ENCODE measurements around the gene GFOD1. TPM values are rescaled to one million over a fixed set of nuclear protein-coding genes. Genes with fewer than 3 reads are reported as not detected.
"Not testable (repeated sequence)": the region's sequence is repeated elsewhere in the genome, so short reads cannot be mapped to it uniquely, and the experiment has no call there.

GFOD1 gene
- total RNA-seq, 1 donor from 2014 or later = 14.5 TPM

DNA sequence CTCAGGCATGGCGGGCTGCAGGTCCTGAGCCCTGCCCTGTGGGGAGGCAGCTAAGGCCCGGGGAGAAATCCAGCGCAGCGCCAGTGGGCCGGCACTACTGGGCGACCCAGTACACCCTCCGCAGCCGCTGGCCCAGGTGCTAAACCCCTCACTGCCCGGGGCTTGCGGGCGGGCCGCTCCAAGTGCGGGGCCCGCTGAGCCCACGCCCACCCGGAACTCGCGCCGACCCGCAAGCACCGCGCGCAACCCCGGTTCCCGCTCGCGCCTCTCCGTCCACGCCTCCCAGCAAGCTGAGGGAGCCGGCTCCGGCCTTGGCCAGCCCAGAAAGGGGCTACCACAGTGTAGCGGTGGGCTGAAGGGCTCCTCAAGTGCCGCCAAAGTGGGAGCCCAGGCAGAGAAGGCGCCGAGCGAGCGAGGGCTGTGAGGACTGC, 23.8 kb upstream of the GFOD1 start:
- not testable (repeated sequence) for DNase-seq

DNA sequence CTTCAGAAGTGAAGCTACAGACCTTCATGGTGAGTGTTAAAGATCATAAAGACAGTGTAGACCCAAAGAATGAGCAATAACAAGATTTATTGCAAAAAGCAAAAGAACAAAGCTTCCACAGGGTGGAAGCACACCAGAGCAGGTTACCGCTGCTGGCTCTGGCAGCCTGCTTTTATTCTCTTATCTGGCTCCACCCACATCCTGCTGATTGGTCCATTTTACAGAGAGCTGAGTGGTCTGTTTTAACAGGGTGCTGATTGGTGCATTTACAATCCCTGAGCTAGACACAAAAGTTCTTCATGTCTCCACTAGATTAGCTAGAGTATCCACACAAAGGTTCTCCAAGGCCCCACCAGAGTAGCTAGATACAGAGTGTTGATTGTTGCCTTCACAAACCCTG, 23.0 kb upstream of the GFOD1 start:
- DNase-seq = not testable (repeated sequence)

DNA sequence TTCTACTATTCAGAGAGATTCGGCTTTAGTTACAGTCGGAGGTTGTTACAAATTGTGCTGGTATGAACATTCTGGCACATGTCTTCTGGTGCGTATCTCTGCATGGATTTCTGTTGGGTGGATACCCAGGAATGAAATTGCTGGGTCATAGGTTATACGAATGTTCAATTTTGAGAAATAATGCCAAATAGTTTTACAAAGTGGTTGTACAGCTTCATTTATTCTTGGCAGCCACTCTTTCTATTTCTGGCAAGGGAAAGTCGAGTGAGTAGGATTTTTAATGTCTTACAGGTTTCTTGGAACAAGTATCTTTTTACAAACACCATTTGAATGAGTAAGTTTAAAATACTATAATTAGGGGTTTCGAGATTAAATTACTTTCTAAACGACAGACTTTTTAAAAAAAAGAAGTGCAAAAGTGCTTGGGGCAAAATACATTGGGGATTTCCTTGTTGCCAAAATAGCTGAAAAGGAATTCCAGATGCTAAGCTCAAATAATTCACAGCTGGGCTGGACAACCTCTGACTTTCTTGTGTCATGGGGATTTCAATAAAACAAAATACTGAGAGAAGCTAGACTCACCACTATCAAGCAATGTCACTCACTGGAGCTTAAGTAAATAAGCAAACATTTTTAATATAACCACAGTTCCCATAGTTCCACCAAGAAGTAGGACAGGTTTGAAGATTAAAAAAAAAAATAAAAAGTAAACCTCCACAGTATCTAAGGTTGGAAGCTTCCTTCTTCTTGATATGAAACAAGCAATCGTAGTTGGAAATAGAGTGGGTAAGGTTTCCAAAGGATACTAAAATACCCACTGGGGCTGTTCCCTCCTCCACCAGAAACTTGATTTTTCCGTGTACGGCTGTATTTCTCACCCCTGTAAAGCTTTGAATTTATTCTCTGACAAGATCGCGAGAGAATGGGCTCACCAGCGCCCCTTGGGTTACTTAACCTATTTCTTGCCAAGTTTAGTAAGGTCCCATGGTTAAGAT, 21.6 kb upstream of the GFOD1 start:
- DNase-seq = peak; percentile 95

DNA sequence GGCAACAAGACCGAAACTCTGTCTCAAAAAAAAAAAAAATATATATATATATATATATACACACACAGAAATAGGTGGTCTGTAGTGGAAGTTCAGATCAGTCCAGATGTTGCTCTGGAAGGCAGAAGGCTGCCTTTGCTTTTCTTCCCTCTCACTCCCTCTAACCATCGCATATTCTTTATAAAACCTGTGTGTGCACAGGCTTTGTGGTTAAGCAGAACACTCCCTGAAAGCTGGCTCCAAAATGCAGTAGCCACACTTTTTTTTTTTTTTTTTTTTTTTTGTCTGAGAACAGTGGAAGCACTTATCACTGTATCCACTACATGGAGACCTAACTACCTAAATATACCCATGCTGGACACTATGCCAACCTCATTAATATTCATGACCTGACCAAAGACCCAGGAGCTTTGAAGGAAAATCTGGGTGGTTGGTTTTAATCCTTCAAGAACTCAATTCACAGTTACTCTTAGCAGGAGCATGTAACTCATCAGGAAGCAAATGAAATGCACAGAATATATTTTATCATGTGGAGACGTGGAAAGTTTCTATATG, 20.0 kb upstream of the GFOD1 start:
- DNase-seq = no peak

DNA sequence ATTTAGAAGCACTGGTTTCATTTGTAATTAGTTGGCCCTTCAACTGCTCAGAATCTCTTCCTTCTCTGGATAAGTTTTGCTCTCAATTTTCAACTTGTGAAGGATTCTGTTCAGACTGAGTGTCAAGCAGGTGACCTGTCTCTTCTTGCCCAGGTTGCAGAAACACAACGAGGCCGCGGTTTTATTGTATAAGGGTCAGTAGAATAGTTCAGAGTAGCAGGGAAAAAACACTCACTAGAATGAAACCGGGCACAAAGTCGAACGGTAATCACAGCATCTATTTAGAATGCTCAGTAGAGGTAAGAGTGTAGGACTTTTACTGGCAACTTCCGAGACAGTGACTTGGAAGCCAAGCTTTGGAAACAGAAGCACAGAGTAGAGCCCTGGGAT, 17.9 kb upstream of the GFOD1 start:
- DNase-seq = no peak

DNA sequence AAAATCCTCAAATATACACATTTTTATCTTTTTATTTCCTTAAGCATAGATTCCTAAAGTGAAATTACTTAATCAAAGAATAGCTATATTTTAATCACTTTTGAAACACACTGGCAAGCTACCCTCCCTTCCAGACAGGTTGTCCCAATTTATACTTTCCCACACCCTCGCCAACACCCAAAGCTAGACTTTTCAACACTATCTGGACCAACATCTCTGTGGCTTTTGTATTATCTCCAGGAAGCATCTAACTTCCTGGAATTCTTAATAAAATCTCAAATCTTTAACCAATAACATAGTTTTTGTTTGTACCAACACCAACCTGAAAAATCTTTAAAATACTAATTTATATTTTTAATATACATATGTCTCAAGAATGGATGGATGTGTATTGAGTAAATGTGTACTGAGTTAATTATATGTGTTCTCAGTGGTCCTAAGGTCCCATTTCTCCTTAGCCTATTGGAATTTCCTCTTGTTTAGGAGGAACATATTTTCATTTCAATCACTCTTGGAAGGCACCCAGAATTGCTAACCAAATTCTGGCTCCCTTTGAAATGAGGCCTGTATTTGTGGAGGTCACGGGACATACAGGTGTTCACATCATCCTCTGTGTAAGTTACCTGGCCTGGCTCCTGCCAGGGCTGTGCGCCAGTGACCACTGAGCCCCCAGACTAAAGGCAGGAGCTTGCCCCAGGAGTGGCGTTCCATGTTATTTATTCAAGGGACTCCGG, 17.4 kb upstream of the GFOD1 start:
- no peak for DNase-seq

DNA sequence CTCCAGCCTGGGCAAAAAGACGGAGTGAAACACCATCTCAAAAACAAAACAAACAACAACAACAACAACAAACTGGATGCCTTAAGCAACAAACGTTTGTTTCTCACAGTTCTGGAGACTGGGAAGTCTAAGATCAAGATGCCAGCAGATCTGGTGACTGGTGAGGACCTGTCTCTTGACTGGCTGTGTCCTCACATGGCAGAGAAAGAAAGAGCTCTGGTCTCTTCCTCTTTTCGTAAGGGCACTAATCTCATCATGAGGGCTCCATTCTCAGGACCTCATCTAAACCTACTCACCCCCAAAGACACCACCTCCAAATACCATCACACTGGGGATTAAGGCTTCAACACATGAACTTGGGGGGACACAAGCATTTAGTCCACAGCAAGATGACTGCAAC, 13.5 kb upstream of the GFOD1 start:
- no peak for DNase-seq

DNA sequence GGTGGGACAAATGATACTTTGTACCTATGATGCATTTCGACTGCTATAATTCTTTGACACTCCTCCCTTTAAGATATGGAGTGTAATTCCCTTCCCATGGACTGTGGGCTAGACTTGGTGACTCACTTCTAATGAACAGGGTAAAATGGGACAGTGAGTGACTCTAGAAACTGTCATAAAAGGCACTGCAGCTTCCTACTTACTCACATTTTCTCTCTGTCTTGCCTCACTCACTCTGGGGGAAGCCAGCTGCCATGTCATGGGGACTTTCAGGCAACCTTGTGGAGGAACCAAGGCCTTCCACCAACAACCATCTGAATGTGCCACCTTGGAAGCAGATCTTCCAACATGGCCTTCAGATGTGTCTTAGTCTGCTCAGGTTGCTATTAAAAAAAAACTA, 12.9 kb upstream of the GFOD1 start:
- DNase-seq = no peak

DNA sequence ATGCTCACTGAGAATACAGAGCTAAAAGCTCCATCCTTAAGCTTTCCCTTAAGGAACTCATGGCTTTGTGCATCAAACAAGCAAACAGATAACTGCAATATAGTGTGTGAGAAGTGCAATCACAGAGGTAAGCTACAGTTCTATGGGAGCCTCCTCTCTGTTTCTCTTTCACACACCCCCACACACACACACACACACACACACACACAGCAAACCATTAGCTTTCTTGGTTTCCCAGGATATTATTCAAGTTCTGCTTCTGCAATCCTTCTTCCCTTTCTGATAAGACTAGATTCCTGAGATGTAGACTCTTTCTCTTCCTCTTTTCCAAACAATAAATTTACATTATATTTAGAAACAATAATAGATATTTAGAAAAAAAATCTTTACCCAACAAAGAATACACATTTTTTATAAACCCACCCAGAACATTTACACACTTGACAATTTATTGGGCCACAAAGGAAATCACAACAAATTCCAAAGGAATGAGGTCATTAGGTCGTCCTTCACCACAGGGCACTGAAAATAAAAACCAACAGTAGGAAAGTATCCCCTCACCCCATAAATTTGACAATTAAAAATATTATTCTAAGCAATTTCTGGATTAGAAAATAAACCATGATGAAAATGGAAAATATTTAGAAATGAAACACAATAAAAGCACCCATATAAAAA, 9.3 kb upstream of the GFOD1 start:
- no peak for DNase-seq

DNA sequence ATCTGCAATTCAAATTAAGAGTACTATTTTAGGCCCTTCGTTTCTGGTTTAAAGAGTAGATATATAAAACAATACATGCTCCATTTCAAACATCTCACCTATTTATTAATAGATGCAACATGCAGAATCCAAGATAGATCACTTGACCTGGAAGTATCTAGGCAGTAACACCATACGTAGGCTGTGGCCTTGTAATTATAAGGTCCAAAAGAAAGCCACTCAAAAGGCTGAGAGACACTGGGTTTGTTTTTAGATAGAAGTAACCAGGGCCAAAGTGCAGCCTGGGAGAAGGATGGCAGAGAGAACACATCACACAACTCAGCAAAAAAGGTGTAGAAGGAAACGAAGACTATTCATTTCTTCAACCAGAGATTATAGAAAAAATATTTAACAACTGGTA, 8.4 kb upstream of the GFOD1 start:
- DNase-seq = no peak

DNA sequence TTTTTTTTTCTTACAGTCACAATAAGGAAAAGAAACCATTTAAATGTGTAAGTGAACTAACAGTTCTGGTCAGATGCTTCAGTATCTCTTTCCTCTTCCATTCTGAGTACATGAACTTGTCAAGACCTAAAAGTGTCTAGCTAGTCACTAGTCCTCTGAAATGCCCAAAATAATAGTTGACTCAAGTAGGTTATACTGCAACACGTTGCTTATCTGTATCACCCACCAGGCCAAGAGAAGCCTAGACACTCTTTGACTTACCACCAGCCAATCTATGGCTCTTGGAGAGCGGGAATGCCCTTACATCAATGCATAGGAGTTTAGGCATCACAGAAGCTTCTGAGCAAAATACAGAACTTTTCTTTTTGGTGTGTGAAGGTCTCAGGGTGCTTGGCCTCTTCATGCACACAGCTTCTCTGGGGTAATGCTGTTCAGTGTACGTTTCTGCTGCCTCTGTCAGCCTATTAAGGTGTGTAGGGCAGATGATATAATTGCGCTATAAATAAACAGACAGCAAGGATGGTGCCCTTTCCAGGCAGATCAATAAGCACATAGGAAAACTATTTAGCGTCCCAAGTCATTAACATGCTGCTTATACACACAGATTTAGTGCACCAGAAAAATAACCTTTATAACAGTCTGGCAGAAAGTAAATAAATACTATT, 7.8 kb upstream of the GFOD1 start:
- DNase-seq = no peak

DNA sequence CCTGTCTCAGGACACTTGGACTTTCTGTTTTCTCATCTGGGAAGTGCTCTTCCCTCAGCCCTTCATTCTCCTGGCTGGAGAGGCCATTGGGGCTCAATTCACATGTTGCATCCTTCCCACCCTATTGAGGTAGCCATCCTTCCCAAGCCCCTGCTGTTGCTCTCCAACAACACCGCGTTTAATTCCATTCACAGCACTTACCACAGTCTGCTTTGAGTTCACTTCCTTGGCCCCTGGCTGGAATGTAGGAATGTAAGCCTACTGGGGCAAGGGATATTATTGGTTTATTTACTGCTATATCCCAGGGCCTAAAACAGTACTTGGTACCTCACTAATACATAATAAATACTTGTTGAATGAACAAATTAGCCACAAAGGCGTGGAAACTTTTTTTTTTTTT, 6.7 kb upstream of the GFOD1 start:
- DNase-seq = no peak

DNA sequence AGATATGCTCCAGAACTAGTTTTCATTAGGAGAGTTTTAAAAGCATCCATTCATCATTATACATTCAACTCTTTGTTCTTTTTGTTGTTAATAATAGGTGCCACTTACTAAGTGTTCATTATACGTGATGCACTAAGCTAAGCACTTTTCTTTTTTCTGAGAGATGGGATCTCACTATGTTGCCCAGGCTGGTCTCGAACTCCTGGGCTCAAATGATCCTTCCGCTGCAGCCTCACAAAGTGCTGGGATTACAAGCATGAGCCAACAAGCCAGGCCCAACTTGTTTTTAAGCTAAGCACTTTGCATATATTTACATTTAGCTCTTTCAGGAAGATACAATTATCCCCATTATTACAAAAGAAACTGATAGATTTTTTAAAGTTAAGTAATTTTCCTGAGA, 5.7 kb upstream of the GFOD1 start:
- DNase-seq = no peak

DNA sequence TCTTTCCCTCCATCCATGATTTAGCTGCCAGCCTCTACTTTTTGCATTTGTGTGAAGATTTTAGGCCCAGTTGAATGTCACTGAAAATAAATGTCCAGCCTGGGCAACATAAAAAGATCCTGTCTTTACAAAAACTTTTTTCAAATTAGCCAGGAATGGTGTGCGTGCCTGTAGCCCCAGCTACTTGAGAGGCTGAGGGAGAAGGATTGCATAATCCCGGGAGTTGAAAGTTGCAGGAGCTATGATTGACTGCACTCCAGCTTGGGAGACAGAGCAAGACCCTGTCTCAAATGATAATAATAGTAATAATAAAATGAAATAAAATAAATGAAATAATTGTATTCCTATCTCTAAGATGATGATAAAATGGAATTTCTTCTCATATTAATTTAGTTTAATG, 5.0 kb upstream of the GFOD1 start:
- DNase-seq = no peak

DNA sequence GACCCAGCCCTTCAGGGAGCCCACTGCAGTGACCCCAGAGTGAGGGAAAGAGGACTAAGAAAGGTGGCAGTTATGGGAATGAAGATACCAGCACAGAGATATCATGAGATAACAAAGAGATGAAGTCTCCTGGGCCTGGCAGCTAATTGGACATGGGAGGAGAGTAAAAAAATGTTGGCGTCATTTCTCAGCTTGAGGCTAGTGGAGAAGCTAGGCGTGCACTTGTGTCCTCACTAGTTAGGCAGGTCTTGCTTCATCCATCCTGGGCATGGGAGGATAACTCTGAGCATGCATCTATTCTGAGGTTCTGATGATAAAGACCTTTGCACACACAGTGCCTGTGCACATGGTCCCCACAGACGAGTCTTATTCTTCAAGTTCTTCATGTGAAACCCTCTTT, 4.1 kb upstream of the GFOD1 start:
- DNase-seq = no peak

DNA sequence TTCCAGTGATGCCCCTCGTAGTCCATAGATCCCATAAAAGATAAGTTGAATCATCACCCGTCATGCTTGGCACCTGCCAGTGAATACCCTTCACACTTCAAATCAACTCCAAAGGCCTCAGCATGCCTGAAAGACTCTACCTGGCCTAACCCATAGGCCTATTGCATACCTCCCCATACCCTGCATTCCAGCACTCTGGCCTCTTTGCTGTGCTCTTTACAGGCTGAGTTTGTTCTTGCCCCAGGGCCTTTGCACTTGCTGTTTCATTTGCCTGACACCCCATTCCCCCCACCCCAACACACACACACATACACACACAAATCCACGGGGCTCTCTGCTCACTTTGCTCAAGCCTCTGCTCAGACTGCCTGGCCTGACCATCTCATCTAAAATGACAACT, 3.0 kb upstream of the GFOD1 start:
- no peak for DNase-seq

DNA sequence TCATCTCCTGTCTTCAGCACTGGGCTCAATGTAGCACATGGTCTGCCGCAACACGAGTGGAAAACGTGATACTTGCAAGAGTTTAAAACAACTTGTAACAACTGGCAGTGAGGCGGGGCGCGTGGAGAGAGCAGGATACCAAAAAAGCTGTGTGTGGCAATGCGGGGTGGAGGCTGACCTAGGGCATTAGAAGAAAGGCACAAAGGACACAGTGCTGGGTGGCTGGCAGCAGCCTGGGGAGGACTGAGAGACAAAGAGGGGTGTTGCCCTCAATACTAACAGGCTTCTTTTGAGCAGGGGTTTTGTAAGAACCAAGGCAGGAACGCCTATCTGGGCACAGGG, 1.5 kb upstream of the GFOD1 start:
- DNase-seq = no peak

DNA sequence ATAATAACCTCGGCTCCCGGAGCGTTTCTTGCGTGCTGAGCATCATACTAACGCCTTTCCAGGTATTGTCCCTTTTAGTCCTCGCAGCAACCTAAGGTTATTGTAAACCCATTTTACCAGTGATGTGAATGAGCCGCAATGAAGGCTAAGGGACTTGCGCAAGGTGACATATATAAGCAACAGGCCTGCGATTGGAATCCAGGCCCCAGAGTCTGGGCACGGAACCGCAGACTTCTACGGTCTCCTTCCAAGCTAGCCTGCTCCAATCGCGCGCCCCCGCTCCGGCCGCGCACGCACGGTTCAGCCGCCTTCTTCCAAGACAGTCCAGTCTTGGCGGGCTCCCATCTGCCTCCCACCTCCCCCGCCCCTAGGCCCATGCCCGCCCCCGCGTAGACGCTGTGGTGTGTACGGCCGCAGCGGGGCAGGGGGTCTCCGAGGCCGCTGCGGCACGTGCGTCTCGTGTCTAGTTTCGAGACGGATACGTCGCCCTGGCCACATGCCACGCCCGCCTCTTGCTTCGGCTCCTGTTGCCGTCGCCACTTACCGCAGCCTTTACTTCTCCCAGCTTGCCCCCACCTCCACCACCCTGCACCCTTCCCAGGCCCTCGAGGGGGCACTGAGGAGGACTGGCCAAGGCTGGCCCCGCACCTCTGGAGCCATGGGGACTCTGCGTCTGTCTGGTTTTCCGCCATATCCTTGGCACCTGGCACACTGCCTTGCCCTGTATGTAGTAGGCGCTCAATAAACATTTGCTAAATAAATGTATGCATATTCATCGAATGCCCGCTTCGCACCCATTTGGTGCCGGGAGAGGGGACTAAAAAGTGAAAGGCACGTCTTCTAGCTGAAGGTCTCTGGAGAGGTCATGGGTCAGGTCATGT, 855 bp upstream of the GFOD1 start:
- DNase-seq = no peak

DNA sequence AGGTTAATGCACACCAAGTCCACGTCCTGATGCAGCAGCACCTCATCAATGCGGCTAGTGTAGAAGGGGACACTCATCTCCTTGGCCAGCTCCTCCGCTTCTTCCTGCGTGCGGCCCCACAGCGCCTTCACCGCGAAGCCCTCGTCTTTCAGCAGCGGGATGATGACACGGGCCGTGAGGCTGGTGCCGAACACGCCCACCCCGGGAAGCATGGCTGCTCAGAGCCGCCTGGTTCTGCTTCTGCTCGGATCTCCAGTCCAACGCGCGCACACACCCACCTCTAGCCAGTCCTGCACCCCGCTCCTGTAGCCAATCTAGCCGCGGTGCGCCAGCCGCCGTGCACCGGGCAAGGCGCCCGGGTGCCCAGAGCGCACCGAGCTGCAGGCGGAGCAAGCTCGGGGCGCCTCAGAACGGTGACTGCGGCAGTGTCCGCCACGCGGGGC, 700 bp downstream of the GFOD1 start:
- peak; percentile 19 for DNase-seq

DNA sequence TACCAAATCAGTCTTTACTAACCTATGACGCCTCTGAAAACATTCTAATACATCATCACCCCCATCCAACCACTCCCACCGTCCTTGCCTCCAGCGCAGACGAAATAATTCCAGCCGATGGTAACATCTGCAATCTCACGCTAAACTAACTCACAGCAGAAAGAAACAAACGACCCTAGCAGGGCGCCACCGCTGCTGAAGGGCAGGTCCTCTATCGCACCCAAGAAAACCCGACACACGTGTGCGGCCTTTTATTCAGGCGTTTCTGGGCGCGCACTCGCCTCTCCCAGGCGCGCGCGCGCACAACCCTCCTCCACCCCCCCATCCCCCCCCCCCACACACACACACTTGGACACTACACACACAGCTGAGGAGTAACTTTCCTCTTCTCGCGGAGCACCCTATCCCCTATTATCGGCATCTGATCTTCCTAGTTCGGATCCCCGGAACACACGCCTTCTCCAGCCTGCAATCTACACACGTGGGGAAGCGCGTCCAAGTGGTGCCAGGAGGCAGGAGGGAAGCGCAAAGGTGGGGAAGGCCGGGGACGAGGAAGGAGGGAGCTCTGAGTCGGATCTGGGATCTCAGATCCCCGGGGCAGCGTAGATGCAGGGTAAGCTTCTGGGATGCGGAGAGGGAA, 1.4 kb downstream of the GFOD1 start:
- DNase-seq = peak; percentile 16

DNA sequence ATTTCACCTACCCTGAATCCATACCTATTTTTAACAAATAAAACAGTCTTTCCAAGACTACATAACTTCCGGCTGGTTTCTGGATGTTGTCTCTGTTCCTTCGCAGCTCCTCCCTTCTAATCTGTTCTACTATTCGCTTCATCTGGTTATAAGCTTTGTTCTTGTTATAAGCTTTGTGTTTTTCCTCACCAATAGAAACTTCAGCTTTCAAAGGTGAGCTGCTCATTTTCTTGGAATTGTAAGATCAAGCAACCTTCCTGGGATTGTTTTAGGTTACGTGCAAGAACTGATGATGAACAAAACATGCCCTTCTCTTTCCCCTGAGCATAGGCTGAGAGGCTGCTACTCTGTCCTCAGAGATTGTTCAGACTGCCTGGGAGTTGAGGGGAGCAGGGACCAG, 2.1 kb downstream of the GFOD1 start:
- no peak for DNase-seq

Measured in skin of body (tissue), 2 donors.